Right lobe of liver (tissue), 6 donors: ENCODE results near the gene LDB2. TPM values are rescaled to one million over a fixed set of nuclear protein-coding genes. Genes with fewer than 3 reads are reported as not detected.

Source experiments
- ATAC-seq, 4 donors: fragments of 200-7000 bp; cut with Tn5 transposase; one replicate each; pipeline ENCODE4 v1.9.1; 2020; ENCODE audit warnings: mild to moderate bottlenecking in 4 of 4, moderate library complexity in 4 of 4
- DNase-seq, 3 donors: peaks; one replicate each; pipeline ENCODE4 v3.0.0-alpha.2; 2020
- H3K27ac ChIP-seq, 3 donors: fragments of 200-600 bp; one replicate each; pipeline ENCODE4 v1.8.0; 2022
- H3K27me3 ChIP-seq, 2 donors: fragments of 200-600 bp; one replicate each; pipeline ENCODE4 v1.8.0; 2022
- H3K36me3 ChIP-seq, 4 donors: fragments of 200-600 bp; sonication (generic) in 1 of 4; one replicate each; pipeline versions ENCODE4 v1.5.1 to v1.8.0; 2017 to 2022; ENCODE audit warnings: control low read depth in 1 of 4
- H3K4me1 ChIP-seq, 4 donors: fragments of 200-600 bp; sonication (generic) in 1 of 4; one replicate each; pipeline versions ENCODE4 v1.5.1 to v1.8.0; 2017 to 2022; ENCODE audit warnings: control low read depth in 1 of 4
- H3K4me3 ChIP-seq, 3 donors: fragments of 200-600 bp; one replicate each; pipeline ENCODE4 v1.8.0; 2022
- H3K9me3 ChIP-seq, 4 donors: fragments of 200-600 bp; sonication (generic) in 1 of 4; one replicate each; pipeline versions ENCODE4 v1.5.1 to v1.8.0; 2017 to 2022; ENCODE audit warnings: control low read depth in 1 of 4
- CTCF ChIP-seq, 4 donors: fragments of 200-600 bp in 3 of 4; fragments of 450-650 bp in 1 of 4; IDR thresholded peaks; one replicate each; pipeline versions ENCODE4 v1.5.1 to v1.8.0; 2016 to 2022; ENCODE audit warnings: antibody characterized with exemption in 4 of 4, mild to moderate bottlenecking in 2 of 4
- POLR2A ChIP-seq: fragments of 450-650 bp; IDR thresholded peaks from one replicate; pipeline ENCODE4 v1.6.1; 2017; ENCODE audit warnings: antibody characterized with exemption, mild to moderate bottlenecking
- WGBS: methylation state at CpG from one replicate; pipeline ENCODE4 v1.1.6; 2018; ENCODE audit warnings: low coverage, low lambda C conversion rate; ENCODE audit not compliant: insufficient coverage; ENCODE audit errors: missing lambda C conversion rate; 5-methylcytosine and 5-hydroxymethylcytosine counted together
- intact Hi-C, 2 donors: fragments of 100-400 bp; cut with DNase I; formaldehyde crosslinking; loops; one replicate each; pipeline versions ENCODE4 v1.11.2 to v1.14.1; 2022
- total RNA-seq, 6 experiments: library from RNA; depleted of rRNA in 2 of 6; stranded (reverse); fragments of >200 nt in 2 of 6; fragmentation: NEBNext Ultra II Directional in 3 of 6; extraction: Animal tissue kit (Norgen Biotek cat#: 25700) in 3 of 6; gene quantifications; one replicate each; pipeline versions ENCODE4 v1.1.0 to v1.2.4, GENCODE V29; 2016 to 2023
- donor health status: DM: no; HTN: yes; CAD: no.
- donor health status: DM: no; HTN: no; CAD: no.
- donor health status: DM: no; HTN: no; CAD: no.
- donor health status: DM: no; HTN: yes; CAD: no.
- donor health status: DM: no; HTN: yes; CAD: no.

Gene LDB2
- total RNA-seq, 6 experiments from 2014 or later: 11.4 to 26.6 (median 17.3) TPM

GRCh38 chr4:16693641-16694040 is 204.8 kb downstream of the LDB2 start:
- no peaks in the 10 kb centered on the region for H3K27me3 ChIP-seq
- TF ChIP-seq CTCF (IDR thresholded peaks at IDR 0.05): no peak
- no peak for TF ChIP-seq POLR2A
- ATAC-seq (no peak), DNase-seq (no peak)
- H3K4me3 ChIP-seq: no peak overlapping the region
- H3K4me1 ChIP-seq: no peaks in the 10 kb centered on the region
- H3K9me3 ChIP-seq: no peaks in the 10 kb centered on the region
- intact Hi-C loops: no loop called here
- H3K36me3 ChIP-seq: no peaks in the 10 kb centered on the region
- H3K27ac ChIP-seq: no peak overlapping the region
- WGBS: 94% methylated on average over 2 of the region's 3 CpGs

GRCh38 chr4:16692961-16693506 is 205.4 kb downstream of the LDB2 start:
- DNase-seq (no peak), ATAC-seq (no peak)
- 82% methylated on average over 8 of the region's 9 CpGs for WGBS
- no peak overlapping the region for H3K4me3 ChIP-seq
- no peaks in the 10 kb centered on the region for H3K4me1 ChIP-seq
- H3K9me3 ChIP-seq: no peaks in the 10 kb centered on the region
- H3K27me3 ChIP-seq: no peaks in the 10 kb centered on the region
- intact Hi-C loops: no loop called here
- TF ChIP-seq CTCF (IDR thresholded peaks at IDR 0.05): no peak
- TF ChIP-seq POLR2A: no peak
- H3K36me3 ChIP-seq: no peaks in the 10 kb centered on the region
- no peak overlapping the region for H3K27ac ChIP-seq

- WGBS: 73% methylated on average over 2 of the region's 2 CpGs
- no peak for DNase-seq
These were observed 205.9 kb downstream of the LDB2 start for GRCh38 chr4:16692524-16692923.

GRCh38 chr4:16692046-16692445 is 206.4 kb downstream of the LDB2 start:
- Histone ChIP-seq H3K4me3 (no peak overlapping the region), H3K27ac (no peak overlapping the region), H3K27me3 (no peaks in the 10 kb centered on the region), H3K4me1 (no peaks in the 10 kb centered on the region), H3K9me3 (no peaks in the 10 kb centered on the region), H3K36me3 (no peaks in the 10 kb centered on the region)
- 57% methylated on average over 4 of the region's 4 CpGs for WGBS
- no peak for TF ChIP-seq CTCF (IDR thresholded peaks at IDR 0.05)
- no peak for TF ChIP-seq POLR2A
- DNase-seq: no peak
- intact Hi-C loops: no loop called here
- no peak for ATAC-seq

More at GRCh38 chr4:16692524-16692923, 205.9 kb downstream of the LDB2 start:
- Histone ChIP-seq H3K36me3 (no peaks in the 10 kb centered on the region), H3K4me1 (no peaks in the 10 kb centered on the region), H3K27me3 (no peaks in the 10 kb centered on the region), H3K27ac (no peak overlapping the region), H3K4me3 (no peak overlapping the region), H3K9me3 (no peaks in the 10 kb centered on the region)
- intact Hi-C loops: no loop called here
- no peak for ATAC-seq
- no peak for TF ChIP-seq CTCF (IDR thresholded peaks at IDR 0.05)

GRCh38 chr4:16691450-16691849 is 207.0 kb downstream of the LDB2 start:
- WGBS: 67% methylated on average over 1 of the region's 1 CpG
- Histone ChIP-seq H3K4me3 (no peak overlapping the region), H3K27me3 (no peaks in the 10 kb centered on the region), H3K4me1 (no peaks in the 10 kb centered on the region), H3K9me3 (no peaks in the 10 kb centered on the region), H3K36me3 (no peaks in the 10 kb centered on the region), H3K27ac (no peak overlapping the region)
- no peak for TF ChIP-seq POLR2A
- no peak for TF ChIP-seq CTCF (IDR thresholded peaks at IDR 0.05)
- no peak for DNase-seq
- intact Hi-C loops: no loop called here
- no peak for ATAC-seq
